ENCODE results near the gene IL1RAPL1.

Gene IL1RAPL1

GRCh38 chrX:28586981-28587551 lies at the start of gene IL1RAPL1:
Gene IL1RAPL1 (plus strand): TSS chrX:28587446.
- H3K27ac ChIP-seq, result peak within 1 kb of the TSS; percentile 20; the same call in 1 of the 2 replicates
- TF ChIP-seq ZFX (IDR thresholded peaks at IDR 0.05) (no peak), CTCF (conservative IDR thresholded peaks at IDR 0.05) (peak; percentile 54)

- no peak for TF ChIP-seq ZFX (IDR thresholded peaks at IDR 0.05)
- TF ChIP-seq CTCF (conservative IDR thresholded peaks at IDR 0.05), result no peak
- no peak overlapping the region for H3K27ac ChIP-seq
These were observed 44.5 kb upstream of the IL1RAPL1 start for GRCh38 chrX:28542791-28543190.

- no peak overlapping the region for H3K27ac ChIP-seq
- TF ChIP-seq CTCF (conservative IDR thresholded peaks at IDR 0.05) (no peak), ZFX (IDR thresholded peaks at IDR 0.05) (no peak)
These were observed 37.4 kb upstream of the IL1RAPL1 start for GRCh38 chrX:28549838-28550237.

- no peak overlapping the region for H3K27ac ChIP-seq
- TF ChIP-seq ZFX (IDR thresholded peaks at IDR 0.05) (no peak), CTCF (conservative IDR thresholded peaks at IDR 0.05) (peak; percentile 23)
These were observed 36.8 kb upstream of the IL1RAPL1 start for GRCh38 chrX:28550331-28550872.

GRCh38 chrX:28552322-28552721 lies 34.9 kb upstream of the IL1RAPL1 start:
- H3K27ac ChIP-seq, result no peak overlapping the region
- TF ChIP-seq ZFX (IDR thresholded peaks at IDR 0.05) (no peak), CTCF (conservative IDR thresholded peaks at IDR 0.05) (no peak)

GRCh38 chrX:28552882-28553829 lies 34.1 kb upstream of the IL1RAPL1 start:
- TF ChIP-seq ZFX (IDR thresholded peaks at IDR 0.05) (no peak), CTCF (conservative IDR thresholded peaks at IDR 0.05) (no peak)
- no peak overlapping the region for H3K27ac ChIP-seq

GRCh38 chrX:28576117-28576516 lies 11.1 kb upstream of the IL1RAPL1 start:
- no peak overlapping the region for H3K27ac ChIP-seq
- TF ChIP-seq ZFX (IDR thresholded peaks at IDR 0.05) (no peak), CTCF (conservative IDR thresholded peaks at IDR 0.05) (no peak)

Measured in C4-2B (cell line).